Neural progenitor cell (in vitro differentiated cells): ENCODE measurements around the gene APBB2. TPM values are rescaled to one million over a fixed set of nuclear protein-coding genes. Genes with fewer than 3 reads are reported as not detected.
"Not testable (repeated sequence)": the region's sequence is repeated elsewhere in the genome, so short reads cannot be mapped to it uniquely, and the experiment has no call there.

Experiments used
- DNase-seq: peaks from one replicate; pipeline ENCODE4 v3.0.0-alpha.2; 2016; ENCODE audit warnings: low spot score
- H2AFZ ChIP-seq: fragments of 200-600 bp; sonication (generic); replicated peaks from 2 replicates; pipeline ENCODE4 v1.6.1; 2016; ENCODE audit warnings: antibody characterized with exemption
- H3F3A ChIP-seq: fragments of 200-600 bp; sonication (generic); 2 replicates; pipeline ENCODE4 v1.6.1; 2016; ENCODE audit warnings: antibody characterized with exemption, low read depth
- H3K27ac ChIP-seq: fragments of 200-600 bp; sonication (generic); 2 replicates; pipeline ENCODE4 v1.5.1; 2016; ENCODE audit warnings: mild to moderate bottlenecking
- H3K27me3 ChIP-seq: fragments of 200-600 bp; sonication (generic); 2 replicates; pipeline ENCODE4 v1.6.1; 2016; ENCODE audit warnings: mild to moderate bottlenecking, moderate library complexity
- H3K36me3 ChIP-seq: fragments of 200-600 bp; sonication (generic); 2 replicates; pipeline ENCODE4 v1.5.1; 2016
- H3K4me1 ChIP-seq: fragments of 200-600 bp; sonication (generic); 2 replicates; pipeline ENCODE4 v1.6.1; 2016; ENCODE audit warnings: mixed run types
- H3K4me2 ChIP-seq: fragments of 200-600 bp; sonication (generic); 2 replicates; pipeline ENCODE4 v1.6.1; 2016
- H3K4me3 ChIP-seq: fragments of 200-600 bp; sonication (generic); 2 replicates; pipeline ENCODE4 v1.5.1; 2016
- H3K79me2 ChIP-seq: fragments of 200-600 bp; sonication (generic); 2 replicates; pipeline ENCODE4 v1.6.1; 2016; ENCODE audit warnings: low read depth
- H3K9ac ChIP-seq: fragments of 200-600 bp; sonication (generic); 2 replicates; pipeline ENCODE4 v1.6.1; 2016
- H3K9me3 ChIP-seq: fragments of 200-600 bp; sonication (generic); 2 replicates; pipeline ENCODE4 v1.5.1; 2016; ENCODE audit warnings: low read depth
- H4K20me1 ChIP-seq: fragments of 200-600 bp; sonication (generic); 2 replicates; pipeline ENCODE4 v1.6.1; 2016; ENCODE audit warnings: low read depth
- H3K27ac Mint-ChIP-seq: 3 replicates; pipeline ENCODE4 v1.8.0; 2021; ENCODE audit warnings: mixed read lengths
- H3K27me3 Mint-ChIP-seq: 2 replicates; pipeline ENCODE4 v1.8.0; 2022; ENCODE audit warnings: low read depth, mild to moderate bottlenecking, inconsistent platforms, moderate library complexity, mixed read lengths; ENCODE audit not compliant: insufficient read depth
- H3K36me3 Mint-ChIP-seq: 3 replicates; pipeline ENCODE4 v1.8.0; 2021; ENCODE audit warnings: mixed read lengths
- H3K4me1 Mint-ChIP-seq: 3 replicates; pipeline ENCODE4 v1.8.0; 2021; ENCODE audit warnings: mixed read lengths
- H3K4me3 Mint-ChIP-seq: 3 replicates; pipeline ENCODE4 v1.8.0; 2021; ENCODE audit warnings: mild to moderate bottlenecking, moderate library complexity, mixed read lengths
- H3K9me3 Mint-ChIP-seq: 3 replicates; pipeline ENCODE4 v1.8.0; 2020; ENCODE audit warnings: mixed read lengths
- CTCF ChIP-seq: fragments of 200-600 bp; sonication (generic); IDR thresholded peaks from 2 replicates; pipeline ENCODE4 v1.5.1; 2017; ENCODE audit warnings: antibody characterized with exemption, mild to moderate bottlenecking
- EZH2 ChIP-seq: fragments of 200-600 bp; sonication (generic); IDR thresholded peaks from 2 replicates; pipeline ENCODE4 v1.6.1; 2017; ENCODE audit warnings: antibody characterized with exemption, mild to moderate bottlenecking, moderate library complexity
- EZH2phosphoT487 ChIP-seq: fragments of 200-600 bp; sonication (generic); IDR thresholded peaks from 2 replicates; pipeline ENCODE4 v1.6.1; 2017; ENCODE audit warnings: antibody characterized with exemption
- total RNA-seq: library from RNA; depleted of rRNA; stranded (reverse); fragments of >200 nt; gene quantifications from 2 replicates; pipeline ENCODE4 v1.2.3, GENCODE V29; 2015; ENCODE audit warnings: low replicate concordance

The APBB2 gene
- total RNA-seq, 1 donor from 2014 or later: 83.2 TPM

GRCh38 chr4:41060352-41061334, 153.7 kb downstream of the APBB2 start:
- Histone ChIP-seq H3K4me2 (no peak overlapping the region), H3K9me3 (no peaks in the 10 kb centered on the region), H3K79me2 (no peaks in the 10 kb centered on the region), H4K20me1 (no peaks in the 10 kb centered on the region), H3K4me3 (no peak overlapping the region), H3K9ac (no peak overlapping the region), H3F3A (peaks cover 6% of the 10 kb centered on the region), H3K27me3 (no peaks in the 10 kb centered on the region), H2AFZ (no peak overlapping the region), H3K36me3 (no peaks in the 10 kb centered on the region), H3K4me1 (peaks cover 15% of the 10 kb centered on the region), H3K27ac (no peak overlapping the region)
- no peak overlapping the region for H3K27ac Mint-ChIP-seq
- no peak for DNase-seq
- peaks cover 5% of the 10 kb centered on the region for H3K4me1 Mint-ChIP-seq
- H3K9me3 Mint-ChIP-seq: peaks cover 2% of the 10 kb centered on the region
- no peaks in the 10 kb centered on the region for H3K27me3 Mint-ChIP-seq
- TF ChIP-seq EZH2 (no peak), CTCF (no peak), EZH2phosphoT487 (no peak)
- H3K4me3 Mint-ChIP-seq: no peak overlapping the region
- no peaks in the 10 kb centered on the region for H3K36me3 Mint-ChIP-seq

- not testable (repeated sequence) for H3K79me2 ChIP-seq, H3K4me3 Mint-ChIP-seq, H4K20me1 ChIP-seq, H3F3A ChIP-seq, H3K4me2 ChIP-seq, H3K4me3 ChIP-seq, H3K9me3 Mint-ChIP-seq, H2AFZ ChIP-seq, H3K27me3 ChIP-seq, H3K9ac ChIP-seq, DNase-seq, H3K36me3 Mint-ChIP-seq, H3K36me3 ChIP-seq, H3K4me1 Mint-ChIP-seq, H3K27ac Mint-ChIP-seq, H3K27me3 Mint-ChIP-seq, H3K27ac ChIP-seq, H3K9me3 ChIP-seq
- peaks cover 15% of the 10 kb centered on the region for H3K4me1 ChIP-seq
Measured at GRCh38 chr4:41059411-41059810, 154.9 kb downstream of the APBB2 start.

- Histone ChIP-seq H3K4me1 (peaks cover 15% of the 10 kb centered on the region), H3K27ac (no peak overlapping the region), H3K79me2 (no peaks in the 10 kb centered on the region), H3F3A (peaks cover 6% of the 10 kb centered on the region), H3K9me3 (no peaks in the 10 kb centered on the region), H3K27me3 (no peaks in the 10 kb centered on the region), H3K9ac (no peak overlapping the region), H3K4me2 (no peak overlapping the region), H2AFZ (no peak overlapping the region), H3K36me3 (no peaks in the 10 kb centered on the region), H3K4me3 (no peak overlapping the region), H4K20me1 (no peaks in the 10 kb centered on the region)
- TF ChIP-seq EZH2phosphoT487: no peak
- no peak for TF ChIP-seq EZH2
- no peak for TF ChIP-seq CTCF
- peaks cover 2% of the 10 kb centered on the region for H3K9me3 Mint-ChIP-seq
- H3K27ac Mint-ChIP-seq: no peak overlapping the region
- H3K36me3 Mint-ChIP-seq: no peaks in the 10 kb centered on the region
- H3K27me3 Mint-ChIP-seq: no peaks in the 10 kb centered on the region
- no peak for DNase-seq
- H3K4me1 Mint-ChIP-seq: no peaks in the 10 kb centered on the region
- no peak overlapping the region for H3K4me3 Mint-ChIP-seq
Measured at GRCh38 chr4:41058426-41058825, 155.9 kb downstream of the APBB2 start.

- no peaks in the 10 kb centered on the region for H3K27me3 ChIP-seq
- no peaks in the 10 kb centered on the region for H3K9me3 ChIP-seq
- H2AFZ ChIP-seq: no peak overlapping the region
- no peaks in the 10 kb centered on the region for H3K36me3 ChIP-seq
- H3K4me3 ChIP-seq: no peak overlapping the region
- no peak for DNase-seq
- no peaks in the 10 kb centered on the region for H3K36me3 Mint-ChIP-seq
- no peak overlapping the region for H3K27ac ChIP-seq
- H3K27ac Mint-ChIP-seq: no peak overlapping the region
- H3K9ac ChIP-seq: no peak overlapping the region
- H3K4me2 ChIP-seq: no peak overlapping the region
- H3K27me3 Mint-ChIP-seq: no peaks in the 10 kb centered on the region
- no peaks in the 10 kb centered on the region for H3K79me2 ChIP-seq
- peaks cover 6% of the 10 kb centered on the region for H3F3A ChIP-seq
- H3K9me3 Mint-ChIP-seq: peaks cover 2% of the 10 kb centered on the region
- TF ChIP-seq EZH2phosphoT487: no peak
- no peak for TF ChIP-seq EZH2
- no peak for TF ChIP-seq CTCF
- peaks cover 15% of the 10 kb centered on the region for H3K4me1 ChIP-seq
- H3K4me3 Mint-ChIP-seq: no peak overlapping the region
- no peaks in the 10 kb centered on the region for H4K20me1 ChIP-seq
- H3K4me1 Mint-ChIP-seq: no peaks in the 10 kb centered on the region
Measured at GRCh38 chr4:41057467-41057866, 156.9 kb downstream of the APBB2 start.
